ENCODE data around the gene RAC3. TPM values are rescaled to one million over a fixed set of nuclear protein-coding genes. Genes with fewer than 3 reads are reported as not detected.

RAC3 gene
- total and polyA plus RNA-seq, 4 donors = 0.63 to 6.3 (median 3.3) TPM

- no peak overlapping the region for H3K9ac ChIP-seq (ENCODE audit: low read depth in 1 of 2, low read length in 2 of 2)
Measured at GRCh38 chr17:81984773-81985410, 46.6 kb upstream of the RAC3 start.

GRCh38 chr17:81986606-81987005 is 44.9 kb upstream of the RAC3 start:
- TF ChIP-seq FOXA1 (IDR thresholded peaks at IDR 0.05) (no peak), HNF4A (conservative IDR thresholded peaks at IDR 0.05) (no peak), RXRA (IDR thresholded peaks at IDR 0.05) (no peak), RAD21 (IDR thresholded peaks at IDR 0.05) (no peak), CTCF (IDR thresholded peaks at IDR 0.05; ENCODE audit: low read depth, low read length, missing input control) (no peak), EGR1 (IDR thresholded peaks at IDR 0.05; ENCODE audit: low read depth in 2 of 2) (no peak), TAF1 (conservative IDR thresholded peaks at IDR 0.05) (no peak), GABPA (IDR thresholded peaks at IDR 0.05 in 1 of 2, conservative IDR thresholded peaks at IDR 0.05 in 1 of 2) (no peak)
- DNase-seq (ENCODE audit: low spot score) = no peak
- H3K4me3 ChIP-seq (ENCODE audit: low read depth in 1 of 3, low read length in 3 of 3) = no peak overlapping the region
- peaks cover 0 to 12% (median 8%) of the 10 kb centered on the region in 4 donors for H3K4me1 ChIP-seq (ENCODE audit: control insufficient read depth in 4 of 4, insufficient read depth in 4 of 4, low read length in 3 of 4)
- no peaks in the 10 kb centered on the region for H3K9me3 ChIP-seq (ENCODE audit: control insufficient read depth in 4 of 4, low read length in 3 of 4)
- no peak overlapping the region for H3K9ac ChIP-seq (ENCODE audit: low read depth in 1 of 2, low read length in 2 of 2)
- peaks cover 11 to 26% (median 17%) of the 10 kb centered on the region in 4 donors for H3K36me3 ChIP-seq (ENCODE audit: control insufficient read depth in 4 of 4, insufficient read depth in 3 of 4, low read depth in 1 of 4, low read length in 3 of 4)
- no peaks in the 10 kb centered on the region for H3K27me3 ChIP-seq (ENCODE audit: control insufficient read depth in 4 of 4, insufficient read depth in 4 of 4, low read length in 3 of 4)
- no peak overlapping the region for H3K27ac ChIP-seq (ENCODE audit: low read depth in 1 of 2, low read length in 2 of 2)
- WGBS = 97% methylated on average over 26 of the region's 26 CpGs

More at GRCh38 chr17:81984773-81985410, 46.6 kb upstream of the RAC3 start:
- H3K4me3 ChIP-seq (ENCODE audit: low read depth in 1 of 3, low read length in 3 of 3) = no peak overlapping the region
- H3K27ac ChIP-seq (ENCODE audit: low read depth in 1 of 2, low read length in 2 of 2) = no peak overlapping the region
- no peak for DNase-seq (ENCODE audit: low spot score)
- H3K4me1 ChIP-seq (ENCODE audit: control insufficient read depth in 4 of 4, insufficient read depth in 4 of 4, low read length in 3 of 4) = peaks cover 0 to under 1% (median 0%) of the 10 kb centered on the region in 4 donors
- no peaks in the 10 kb centered on the region for H3K9me3 ChIP-seq (ENCODE audit: control insufficient read depth in 4 of 4, low read length in 3 of 4)
- WGBS = 95% methylated on average over 21 of the region's 21 CpGs
- H3K36me3 ChIP-seq (ENCODE audit: control insufficient read depth in 4 of 4, insufficient read depth in 3 of 4, low read depth in 1 of 4, low read length in 3 of 4) = peaks cover 11 to 29% (median 17%) of the 10 kb centered on the region in 4 donors
- H3K27me3 ChIP-seq (ENCODE audit: control insufficient read depth in 4 of 4, insufficient read depth in 4 of 4, low read length in 3 of 4) = no peaks in the 10 kb centered on the region
- TF ChIP-seq GABPA (IDR thresholded peaks at IDR 0.05 in 1 of 2, conservative IDR thresholded peaks at IDR 0.05 in 1 of 2) = no peak

GRCh38 chr17:81987161-81987770 is 44.2 kb upstream of the RAC3 start:
- H3K9ac ChIP-seq (ENCODE audit: low read depth in 1 of 2, low read length in 2 of 2) = no peak overlapping the region
- H3K4me1 ChIP-seq (ENCODE audit: control insufficient read depth in 4 of 4, insufficient read depth in 4 of 4, low read length in 3 of 4) = peaks cover 3 to 19% (median 13%) of the 10 kb centered on the region in 4 donors
- H3K4me3 ChIP-seq (ENCODE audit: low read depth in 1 of 3, low read length in 3 of 3) = no peak overlapping the region
- peaks cover 11 to 26% (median 17%) of the 10 kb centered on the region in 4 donors for H3K36me3 ChIP-seq (ENCODE audit: control insufficient read depth in 4 of 4, insufficient read depth in 3 of 4, low read depth in 1 of 4, low read length in 3 of 4)
- DNase-seq (ENCODE audit: low spot score) = no peak
- 93% methylated on average over 26 of the region's 26 CpGs for WGBS
- H3K27me3 ChIP-seq (ENCODE audit: control insufficient read depth in 4 of 4, insufficient read depth in 4 of 4, low read length in 3 of 4) = no peaks in the 10 kb centered on the region
- H3K27ac ChIP-seq (ENCODE audit: low read depth in 1 of 2, low read length in 2 of 2) = no peak overlapping the region
- no peaks in the 10 kb centered on the region for H3K9me3 ChIP-seq (ENCODE audit: control insufficient read depth in 4 of 4, low read length in 3 of 4)
- TF ChIP-seq ATF3 (IDR thresholded peaks at IDR 0.05) (no peak), NR2F2 (IDR thresholded peaks at IDR 0.05) (no peak), JUND (IDR thresholded peaks at IDR 0.05) (no peak), GABPA (IDR thresholded peaks at IDR 0.05 in 1 of 2, conservative IDR thresholded peaks at IDR 0.05 in 1 of 2) (no peak), HNF4G (IDR thresholded peaks at IDR 0.05) (no peak), YY1 (IDR thresholded peaks at IDR 0.05) (no peak), RAD21 (IDR thresholded peaks at IDR 0.05) (no peak), FOXA1 (IDR thresholded peaks at IDR 0.05) (no peak), FOXA2 (IDR thresholded peaks at IDR 0.05) (no peak), TAF1 (conservative IDR thresholded peaks at IDR 0.05) (no peak), ZBTB33 (IDR thresholded peaks at IDR 0.05) (no peak), RXRA (IDR thresholded peaks at IDR 0.05) (no peak), EGR1 (IDR thresholded peaks at IDR 0.05; ENCODE audit: low read depth in 2 of 2) (no peak), SP1 (IDR thresholded peaks at IDR 0.05) (no peak), CTCF (IDR thresholded peaks at IDR 0.05; ENCODE audit: low read depth, low read length, missing input control) (no peak)

All from liver (tissue), 9 donors.